GM18907 (cell line): ENCODE data around the gene ADAMTS1.

Experiments
- ATAC-seq: cut with Tn5 transposase; IDR thresholded peaks from one replicate; pipeline ENCODE4 v1.9.1; 2021; ENCODE audit warnings: mild to moderate bottlenecking, moderate library complexity; ENCODE audit not compliant: unreplicated experiment

Gene ADAMTS1

GRCh38 chr21:26846036-26846931, 1.1 kb upstream of the ADAMTS1 start:
- no peak for ATAC-seq

DNA sequence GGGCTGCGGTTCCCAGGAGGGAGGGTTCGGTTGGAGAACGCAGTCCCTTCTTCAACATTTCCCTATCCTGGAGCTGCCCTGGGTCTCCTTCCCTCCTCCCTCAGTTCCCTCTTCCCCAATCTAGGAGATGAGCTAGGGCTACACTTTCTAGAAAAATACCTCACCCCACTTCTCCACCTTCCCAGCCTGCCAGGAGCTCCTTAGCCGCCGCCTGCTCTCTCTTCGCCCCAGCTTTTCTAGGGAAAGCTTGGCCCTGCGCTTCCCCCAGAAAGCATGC, 488 bp upstream of the ADAMTS1 start:
- no peak for ATAC-seq

DNA sequence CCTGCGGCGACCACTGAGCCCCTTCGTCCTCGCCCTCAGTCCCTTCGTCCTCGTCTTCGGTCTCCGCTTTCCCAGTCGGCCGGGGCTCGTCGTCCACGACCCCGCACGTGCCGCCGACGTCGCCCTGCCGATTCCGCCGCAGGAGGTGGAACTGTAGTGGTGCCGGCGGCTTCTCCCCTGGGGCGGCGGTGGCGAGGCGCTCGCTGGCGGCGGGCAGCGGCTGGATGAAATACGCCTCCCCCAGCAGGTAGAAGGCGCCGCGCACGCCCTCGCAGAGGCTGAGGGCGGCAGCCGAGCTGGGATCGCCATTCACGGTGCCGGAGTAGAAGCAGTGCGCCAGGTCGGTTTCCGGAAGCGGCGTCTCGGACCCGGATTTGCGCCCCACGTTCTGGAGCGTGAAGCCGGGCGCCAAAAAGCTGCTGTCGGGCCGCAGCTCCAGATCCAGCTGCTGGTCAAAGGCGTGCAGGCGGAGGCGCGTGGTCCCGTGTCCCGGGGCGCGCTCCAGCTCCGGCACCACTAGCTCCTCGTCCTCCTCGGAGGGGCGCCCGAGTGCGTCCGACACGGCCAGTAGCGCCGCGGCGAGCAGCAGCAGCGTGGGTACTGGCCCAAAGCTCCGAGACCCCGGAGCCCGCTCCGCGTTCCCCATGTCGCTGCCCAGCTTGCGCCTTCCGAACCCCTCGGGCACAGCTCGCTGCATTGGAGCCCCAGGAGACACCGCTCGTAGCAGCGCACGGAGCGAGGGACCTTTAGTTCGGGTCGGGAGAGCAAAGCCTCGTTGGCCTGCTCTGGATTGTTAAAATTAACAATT, 747 bp downstream of the ADAMTS1 start:
- ATAC-seq: no peak

DNA sequence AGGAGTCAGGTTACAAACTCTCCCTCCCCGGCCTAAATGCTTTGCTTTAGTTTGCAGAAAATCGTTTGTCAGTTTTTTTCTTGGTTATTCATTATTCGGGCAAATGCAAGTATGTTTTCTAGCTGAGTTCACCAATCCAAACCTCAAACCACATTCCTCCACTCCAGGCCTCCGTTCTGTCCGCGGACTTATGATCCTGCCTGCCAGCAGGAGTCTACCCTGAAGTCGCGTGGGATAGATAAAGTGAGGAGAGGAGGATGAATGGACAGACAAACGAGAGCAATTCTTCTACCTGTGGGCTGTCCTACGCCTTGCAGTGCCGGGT, 1.3 kb downstream of the ADAMTS1 start:
- no peak for ATAC-seq

DNA sequence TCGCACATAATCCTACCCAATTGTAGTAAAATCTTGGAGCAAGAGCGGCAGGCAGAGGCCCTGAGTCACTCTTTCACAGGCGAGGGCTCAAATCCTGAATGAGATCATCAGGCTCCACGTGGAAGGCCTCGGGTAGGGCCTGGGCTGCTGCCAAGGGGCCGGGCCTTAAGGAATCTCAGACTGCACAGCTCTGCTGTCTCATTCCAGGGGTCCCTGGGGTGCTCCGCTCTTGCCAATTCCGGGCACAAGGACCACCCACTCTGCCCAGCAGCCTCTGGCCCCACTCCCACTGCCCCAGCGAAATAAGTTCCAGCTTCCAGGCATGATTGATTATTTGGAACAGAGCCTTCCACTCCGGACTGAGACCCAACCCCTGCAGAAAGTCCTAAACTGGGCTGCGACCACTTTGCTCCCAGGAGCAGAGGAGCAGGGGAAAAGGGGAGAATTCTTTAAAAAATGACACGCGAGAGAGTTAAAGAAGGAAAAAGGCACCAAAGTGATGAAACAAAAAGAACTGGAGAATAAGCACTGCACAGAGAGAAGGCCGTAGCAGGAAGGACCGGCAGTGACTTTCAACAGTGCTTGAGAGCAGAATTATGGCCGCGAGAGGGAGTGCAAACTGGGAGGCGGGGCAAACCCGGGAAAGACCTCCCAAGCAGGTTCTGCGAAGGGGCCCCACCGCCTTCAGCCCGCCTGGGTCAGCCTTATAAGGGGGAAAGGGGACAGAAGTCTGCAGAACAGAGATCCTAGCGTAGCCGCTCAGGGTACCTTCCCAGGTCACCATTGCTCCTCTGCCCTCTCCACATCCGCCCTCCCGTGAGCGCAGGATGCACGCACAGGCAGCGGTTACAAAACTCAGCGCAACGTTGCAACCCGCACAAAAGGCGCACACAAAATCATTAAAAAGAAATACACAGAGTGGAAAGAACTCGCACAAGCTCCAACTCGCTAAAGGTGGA, 2.0 kb downstream of the ADAMTS1 start:
- no peak for ATAC-seq

DNA sequence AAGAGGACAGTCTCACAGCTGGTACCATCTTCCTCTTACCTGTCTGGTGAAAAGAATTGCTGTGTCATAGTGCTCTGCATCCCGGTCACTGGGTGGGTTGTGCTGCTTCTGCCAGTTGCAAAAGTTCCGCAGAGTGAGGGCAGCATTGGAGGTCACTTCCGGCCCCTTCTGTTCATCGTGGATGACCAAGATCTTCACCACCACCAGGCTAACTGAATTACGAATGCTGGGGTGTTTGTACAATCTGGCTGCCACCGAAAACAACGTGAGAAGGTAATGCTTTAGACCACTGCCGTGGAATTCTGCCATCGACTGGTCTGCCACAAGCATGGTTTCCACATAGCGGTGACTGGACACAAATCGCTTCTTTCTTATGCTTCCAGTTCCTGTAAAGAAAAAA, 2.9 kb downstream of the ADAMTS1 start:
- ATAC-seq: no peak

DNA sequence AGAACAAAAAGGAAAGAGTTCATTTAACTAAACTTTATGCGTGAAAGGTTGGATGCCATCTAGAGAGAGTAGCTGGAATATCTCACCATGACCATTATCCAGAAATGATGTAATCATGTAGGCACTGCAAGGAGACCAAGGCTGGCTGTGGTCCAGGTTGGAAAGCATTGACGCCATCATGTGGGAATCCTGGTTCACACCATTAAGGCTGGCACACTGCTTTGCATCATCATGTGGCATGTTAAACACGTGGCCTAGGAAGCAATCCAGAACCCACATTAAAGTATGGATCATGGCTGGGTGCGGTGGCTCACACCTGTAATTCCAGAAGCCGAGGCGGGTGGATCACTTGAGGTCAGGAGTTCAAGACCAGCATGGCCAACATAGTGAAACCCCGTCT, 4.3 kb downstream of the ADAMTS1 start:
- ATAC-seq: no peak

GRCh38 chr21:26840201-26840600, 5.0 kb downstream of the ADAMTS1 start:
- ATAC-seq: no peak

GRCh38 chr21:26837539-26837938, 7.7 kb downstream of the ADAMTS1 start:
- no peak for ATAC-seq

DNA sequence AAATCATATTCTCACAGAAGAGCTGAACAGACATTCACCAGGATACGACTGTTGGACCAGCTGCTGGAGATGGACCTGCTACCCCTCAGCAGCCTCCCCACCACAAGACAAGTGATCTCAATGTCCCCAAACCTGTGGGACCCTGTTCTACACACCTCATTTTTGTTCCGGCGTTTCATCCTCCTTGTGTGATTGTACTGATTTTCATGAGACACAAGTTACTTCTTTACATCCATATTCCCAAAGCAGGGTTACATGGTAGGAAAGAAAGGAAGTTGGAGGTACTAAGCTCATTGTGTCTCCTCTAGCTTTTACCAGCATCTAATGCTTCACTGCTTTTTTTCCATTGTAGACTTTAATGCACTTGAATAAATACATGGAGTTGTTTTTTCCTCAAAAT, 8.7 kb downstream of the ADAMTS1 start:
- ATAC-seq: no peak

- ATAC-seq: no peak
Observed at GRCh38 chr21:26835714-26836265, 9.4 kb downstream of the ADAMTS1 start.

DNA sequence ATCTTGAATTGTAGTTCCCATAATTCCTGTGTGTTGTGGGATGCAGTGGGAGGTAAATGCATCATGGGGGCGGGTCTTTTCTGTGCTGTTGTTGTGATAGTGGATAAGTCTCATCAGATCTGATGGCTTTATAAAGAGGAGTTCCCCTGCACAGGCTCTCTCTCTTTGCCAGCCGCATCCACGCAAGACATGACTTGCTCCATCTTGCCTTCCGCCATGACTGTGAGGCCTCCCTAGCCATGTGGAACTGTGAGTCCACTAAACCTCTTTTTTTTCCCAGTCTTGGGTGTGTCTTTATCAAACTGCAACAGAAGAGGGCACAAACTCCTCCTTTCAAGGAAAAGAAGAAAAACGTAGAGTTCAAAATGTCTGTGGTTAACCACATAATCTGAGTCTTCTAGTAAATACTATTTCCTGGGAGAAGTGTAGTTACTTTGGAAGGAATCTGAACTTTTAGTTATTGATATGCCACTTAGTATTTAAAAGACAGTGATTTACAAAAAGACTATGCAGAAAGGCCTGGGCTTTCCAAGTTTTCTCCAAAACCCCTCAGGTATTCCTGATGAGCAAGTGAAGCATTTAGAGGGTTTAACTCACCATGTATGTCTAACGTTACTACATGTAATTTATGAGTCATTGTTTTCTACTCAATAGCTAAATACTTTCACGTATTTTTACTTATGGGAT, 10.0 kb downstream of the ADAMTS1 start:
- no peak for ATAC-seq

- ATAC-seq: no peak
Observed at GRCh38 chr21:26834181-26834905, 10.9 kb downstream of the ADAMTS1 start.

GRCh38 chr21:26833460-26833939, 11.7 kb downstream of the ADAMTS1 start:
- ATAC-seq: no peak

DNA sequence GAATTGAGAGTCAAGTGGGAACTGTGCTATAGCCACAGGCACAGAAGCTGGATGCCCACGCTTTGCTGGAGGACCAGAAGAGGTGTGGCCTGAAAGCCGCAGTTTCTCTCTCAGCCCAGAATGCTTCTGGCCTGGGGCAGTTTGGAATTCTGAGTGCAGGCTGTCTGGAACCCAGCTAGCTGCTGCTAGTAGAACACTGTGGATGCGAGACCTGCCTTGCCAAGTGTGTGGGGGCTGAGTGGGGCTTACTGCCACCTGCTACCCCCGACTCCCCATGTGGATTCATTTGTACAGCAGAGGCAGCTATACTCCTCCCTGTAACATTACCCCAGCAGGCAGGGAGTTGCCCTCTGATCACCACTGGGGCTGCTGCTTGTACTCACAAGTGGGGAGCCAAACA, 12.2 kb downstream of the ADAMTS1 start:
- no peak for ATAC-seq

DNA sequence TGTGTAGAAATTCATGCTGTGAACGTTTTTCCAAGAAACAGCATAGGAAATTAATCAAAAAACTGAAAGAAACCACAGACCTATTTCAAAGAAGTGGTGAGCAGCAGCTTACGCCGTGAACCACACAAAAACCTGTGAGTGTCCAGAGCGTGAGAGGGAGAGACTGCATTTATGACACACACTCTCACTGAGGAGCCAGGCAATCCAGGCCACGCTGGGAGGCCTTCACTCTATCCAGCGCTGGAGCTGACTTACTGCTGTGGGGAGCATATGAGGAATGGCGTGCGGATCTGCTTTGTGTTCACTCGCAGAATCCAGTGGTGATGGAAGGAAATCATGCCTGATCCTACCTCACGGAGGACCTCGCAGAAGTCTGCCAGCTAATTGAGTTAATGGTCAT, 12.7 kb downstream of the ADAMTS1 start:
- no peak for ATAC-seq

GRCh38 chr21:26826801-26827200, 18.4 kb downstream of the ADAMTS1 start:
- no peak for ATAC-seq

GRCh38 chr21:26820509-26820908, 24.7 kb downstream of the ADAMTS1 start:
- ATAC-seq: no peak

GRCh38 chr21:26819740-26820324, 25.4 kb downstream of the ADAMTS1 start:
- ATAC-seq: no peak
